Hypothalamus (tissue), 51 donors: ENCODE results near the gene PRODH.
A peak's percentile ranks its signal among the peaks of the same experiment; 100 is the strongest.
"Not testable (repeated sequence)": the region's sequence is repeated elsewhere in the genome, so short reads cannot be mapped to it uniquely, and the experiment has no call there.

Source experiments
- DNase-seq, 51 donors: peaks; one replicate each; lab custom pipeline; 2025; lab: John Stamatoyannopoulos, UW

The PRODH gene

GRCh38 chr22:18956121-18956895 is 20.2 kb upstream of the PRODH start:
- not testable (repeated sequence) for DNase-seq

- DNase-seq: no peak
Measured at GRCh38 chr22:18955696-18956095, 19.6 kb upstream of the PRODH start.

GRCh38 chr22:18954990-18955571 is 19.0 kb upstream of the PRODH start:
- DNase-seq: no peak

GRCh38 chr22:18954303-18954989 is 18.4 kb upstream of the PRODH start:
- DNase-seq: peak in 46 of 51 donors; percentile 6 to 81 (median 46)

GRCh38 chr22:18953128-18953527 is 17.0 kb upstream of the PRODH start:
- DNase-seq: not testable (repeated sequence)

GRCh38 chr22:18952022-18952421 is 15.9 kb upstream of the PRODH start:
- DNase-seq: no peak

- no peak for DNase-seq
Measured at GRCh38 chr22:18950141-18950540, 14.0 kb upstream of the PRODH start.

- DNase-seq: no peak
Measured at GRCh38 chr22:18947905-18948304, 11.8 kb upstream of the PRODH start.

- DNase-seq: not testable (repeated sequence)
Measured at GRCh38 chr22:18947105-18947504, 11.0 kb upstream of the PRODH start.

GRCh38 chr22:18938691-18939090 is 2.6 kb upstream of the PRODH start:
- not testable (repeated sequence) for DNase-seq

GRCh38 chr22:18934688-18935087 is 1.4 kb downstream of the PRODH start:
- not testable (repeated sequence) for DNase-seq

GRCh38 chr22:18933914-18934313 is 2.2 kb downstream of the PRODH start:
- no peak for DNase-seq

- DNase-seq: no peak
Measured at GRCh38 chr22:18931905-18932652, 4.0 kb downstream of the PRODH start.

GRCh38 chr22:18929459-18929858 is 6.6 kb downstream of the PRODH start:
- no peak for DNase-seq

GRCh38 chr22:18927573-18927972 is 8.5 kb downstream of the PRODH start:
- DNase-seq: no peak

- DNase-seq: no peak
Measured at GRCh38 chr22:18927020-18927419, 9.1 kb downstream of the PRODH start.

- no peak for DNase-seq
Measured at GRCh38 chr22:18925368-18926064, 10.6 kb downstream of the PRODH start.

GRCh38 chr22:18920257-18920902 is 15.7 kb downstream of the PRODH start:
- not testable (repeated sequence) for DNase-seq

GRCh38 chr22:18917818-18918217 is 18.3 kb downstream of the PRODH start:
- DNase-seq: not testable (repeated sequence)

- DNase-seq: not testable (repeated sequence)
Measured at GRCh38 chr22:18915550-18915949, 20.5 kb downstream of the PRODH start.
